B cell (primary cell): Measurements from ENCODE around the gene KRT72. TPM values are rescaled to one million over a fixed set of nuclear protein-coding genes. Genes with fewer than 3 reads are reported as not detected.

Source experiments
- ATAC-seq: fragments of 200-7000 bp; cut with Tn5 transposase; one replicate; pipeline ENCODE4 v1.10.0; 2021; ENCODE audit warnings: low read depth, mild to moderate bottlenecking, moderate number of reproducible peaks, moderate library complexity
- CTCF ChIA-PET: fragments of 350-600 bp; sonication (Branson Sonifier 250); formaldehyde crosslinking; loops from one replicate; lab custom pipeline; 2021; ENCODE audit warnings: antibody characterized with exemption, inconsistent platforms; lab: Charles Lee
- POLR2A ChIA-PET: fragments of 350-600 bp; sonication (Branson Sonifier 250); formaldehyde crosslinking; loops from one replicate; lab custom pipeline; 2021; ENCODE audit warnings: antibody characterized with exemption; lab: Charles Lee
- DNase-seq: peaks from one replicate; pipeline ENCODE4 v3.0.0; 2013
- H2AFZ ChIP-seq: 2 replicates; pipeline ENCODE4 v1.6.1; 2012; ENCODE audit warnings: mild to moderate bottlenecking, low read depth, low read length; ENCODE audit not compliant: insufficient read depth, poor library complexity, severe bottlenecking
- H3K27ac ChIP-seq, 2 donors: 1 replicate in 1 of 2; 2 replicates in 1 of 2; pipeline ENCODE4 v1.5.1; 2012 to 2013; ENCODE audit warnings: low read length in 2 of 2, mild to moderate bottlenecking in 2 of 2, moderate library complexity in 1 of 2
- H3K27me3 ChIP-seq, 4 experiments: fragments of 200-600 bp in 1 of 4; sonication (generic) in 1 of 4; replicated peaks in 1 of 4; 1 replicate in 2 of 4; 2 replicates in 2 of 4; pipeline versions ENCODE4 v1.6.1 to v1.7.0; 2013 to 2016; ENCODE audit warnings: low read length in 3 of 4, mild to moderate bottlenecking in 2 of 4, mixed read lengths in 1 of 4, moderate library complexity in 1 of 4; ENCODE audit not compliant: insufficient read depth in 4 of 4, control insufficient read depth in 3 of 4; ENCODE audit errors: control extremely low read depth in 1 of 4
- H3K36me3 ChIP-seq, 2 experiments: replicated peaks in 1 of 2; 1 replicate in 1 of 2; 2 replicates in 1 of 2; pipeline versions ENCODE4 v1.6.1 to v1.7.1; 2013; ENCODE audit warnings: low read length in 1 of 2; ENCODE audit not compliant: insufficient read depth in 2 of 2, control insufficient read depth in 1 of 2; ENCODE audit errors: control extremely low read depth in 1 of 2, extremely low read depth in 1 of 2
- H3K4me1 ChIP-seq, 2 donors: fragments of 200-600 bp in 1 of 2; sonication (generic) in 1 of 2; 1 replicate in 1 of 2; 2 replicates in 1 of 2; pipeline versions ENCODE4 v1.5.1 to v1.6.1; 2013 to 2017; ENCODE audit warnings: low read length in 2 of 2; ENCODE audit not compliant: control insufficient read depth in 2 of 2, insufficient read depth in 2 of 2
- H3K4me2 ChIP-seq: replicated peaks from 2 replicates; pipeline ENCODE3; 2012; ENCODE audit warnings: mild to moderate bottlenecking, low read depth, low read length; ENCODE audit not compliant: poor library complexity, severe bottlenecking
- H3K4me3 ChIP-seq, 5 experiments: fragments of 200-600 bp in 1 of 5; sonication (generic) in 1 of 5; 1 replicate in 3 of 5; 2 replicates in 2 of 5; pipeline versions ENCODE4 v1.5.1 to v1.7.0; 2011 to 2016; ENCODE audit warnings: low read length in 4 of 5, mild to moderate bottlenecking in 4 of 5, low read depth in 2 of 5, control low read depth in 1 of 5, moderate library complexity in 1 of 5; ENCODE audit not compliant: insufficient read depth in 1 of 5; ENCODE audit errors: control extremely low read depth in 1 of 5, extremely low read depth in 1 of 5
- H3K79me2 ChIP-seq: fragments of 200-600 bp; sonication (generic); one replicate; pipeline ENCODE4 v1.6.0; 2016; ENCODE audit warnings: low read length; ENCODE audit not compliant: control insufficient read depth, insufficient read depth
- H3K9ac ChIP-seq: fragments of 200-600 bp; sonication (generic); 2 replicates; pipeline ENCODE4 v1.6.1; 2017; ENCODE audit warnings: mild to moderate bottlenecking, low read length, moderate library complexity
- H3K9me3 ChIP-seq, 3 donors: one replicate each; pipeline versions ENCODE4 v1.6.1 to v1.7.1; 2013; ENCODE audit warnings: low read length in 2 of 3; ENCODE audit not compliant: control insufficient read depth in 2 of 3, insufficient read depth in 1 of 3; ENCODE audit errors: control extremely low read depth in 1 of 3
- H4K20me1 ChIP-seq: 2 replicates; pipeline ENCODE4 v1.6.0; 2012; ENCODE audit warnings: mild to moderate bottlenecking, low read length; ENCODE audit not compliant: insufficient read depth, control insufficient read depth, poor library complexity, severe bottlenecking
- H3K27ac Mint-ChIP-seq: one replicate; pipeline ENCODE4 v1.8.0; 2021; ENCODE audit warnings: mixed read lengths
- H3K27me3 Mint-ChIP-seq: one replicate; pipeline ENCODE4 v1.8.0; 2021; ENCODE audit warnings: mixed read lengths
- H3K4me1 Mint-ChIP-seq: one replicate; pipeline ENCODE4 v1.8.0; 2021; ENCODE audit warnings: mixed read lengths
- H3K4me3 Mint-ChIP-seq: one replicate; pipeline ENCODE4 v1.8.0; 2021; ENCODE audit warnings: mixed read lengths
- H3K9me3 Mint-ChIP-seq: one replicate; pipeline ENCODE4 v1.8.0; 2022; ENCODE audit warnings: mixed read lengths; ENCODE audit not compliant: insufficient read depth
- CTCF ChIP-seq: fragments of 200-600 bp; IDR thresholded peaks from one replicate; pipeline ENCODE4 v1.8.0; 2022; ENCODE audit warnings: antibody characterized with exemption, mild to moderate bottlenecking
- EZH2 ChIP-seq: IDR thresholded peaks from 2 replicates; pipeline ENCODE4 v1.6.1; 2012; ENCODE audit warnings: borderline replicate concordance, low read depth, mild to moderate bottlenecking, moderate library complexity, low read length; ENCODE audit not compliant: insufficient read depth, poor library complexity, severe bottlenecking
- WGBS: methylation state at CpG from one replicate; pipeline ENCODE4 v1.1.5; 2013; ENCODE audit warnings: missing lambda C conversion rate; ENCODE audit not compliant: insufficient coverage; 5-methylcytosine and 5-hydroxymethylcytosine counted together
- intact Hi-C: fragments of 100-400 bp; cut with micrococcal nuclease; formaldehyde crosslinking; loops from one replicate; pipeline ENCODE4 v1.10.0; 2022
- polyA plus RNA-seq: library from polyadenylated mRNA; depleted of rRNA; stranded (reverse); fragments of >200 nt; gene quantifications from 2 replicates; pipeline ENCODE4 v1.2.3, GENCODE V29; 2012
- total RNA-seq, 2 donors: library from RNA; stranded (reverse); fragments of 120-200 nt in 1 of 2; gene quantifications; 1 replicate in 1 of 2; 2 replicates in 1 of 2; pipeline versions ENCODE4 v1.2.3 to v1.2.4, GENCODE V29; 2013 to 2022

Gene KRT72
- total and polyA plus RNA-seq, 2 donors (not counting 1 experiment from before 2014, with no cell fraction given): 0.04 TPM; not detected in 1

GRCh38 chr12:52591521-52591920 is 9.7 kb downstream of the KRT72 start:
- no peaks in the 10 kb centered on the region for H3K4me1 Mint-ChIP-seq
- 86% methylated on average over 4 of the region's 11 CpGs for WGBS
- H3K27me3 ChIP-seq: peaks cover 0 to 2% (median 0%) of the 10 kb centered on the region in 4 experiments

GRCh38 chr12:52590021-52590420 is 11.2 kb downstream of the KRT72 start:
- no peak overlapping the region for H3K4me3 Mint-ChIP-seq
- H3K27me3 ChIP-seq: peaks cover 0 to 2% (median 0%) of the 10 kb centered on the region in 4 experiments
- no peaks in the 10 kb centered on the region for H3K9me3 ChIP-seq
- H3K27me3 Mint-ChIP-seq: peaks cover 23% of the 10 kb centered on the region
- no peak for ATAC-seq
- no peak for DNase-seq
- intact Hi-C loops: no loop called here
- no peaks in the 10 kb centered on the region for H3K4me1 ChIP-seq
- no peaks in the 10 kb centered on the region for H3K4me1 Mint-ChIP-seq
- TF ChIP-seq EZH2 (no peak), CTCF (no peak)
- no peak overlapping the region for H3K27ac Mint-ChIP-seq
- no peaks in the 10 kb centered on the region for H3K79me2 ChIP-seq
- H3K27ac ChIP-seq: no peak overlapping the region
- POLR2A ChIA-PET: interaction anchor here (0.6 kb wide), 1 partner anchor 18 kb away, joined by 3 read pairs; no protein-coding TSS in a partner anchor
- no peak overlapping the region for H3K9ac ChIP-seq
- no peaks in the 10 kb centered on the region for H4K20me1 ChIP-seq
- H3K36me3 ChIP-seq: no peaks in the 10 kb centered on the region
- 100% methylated on average over 3 of the region's 6 CpGs for WGBS
- H3K9me3 Mint-ChIP-seq: no peaks in the 10 kb centered on the region
- no peak overlapping the region for H3K4me2 ChIP-seq
- no peak overlapping the region for H2AFZ ChIP-seq
- CTCF ChIA-PET: no interaction called here
- no peak overlapping the region for H3K4me3 ChIP-seq

More at GRCh38 chr12:52591521-52591920, 9.7 kb downstream of the KRT72 start:
- Mint-ChIP-seq H3K4me3 (no peak overlapping the region), H3K27ac (no peak overlapping the region), H3K9me3 (no peaks in the 10 kb centered on the region), H3K27me3 (peaks cover 28% of the 10 kb centered on the region)
- ATAC-seq (no peak), DNase-seq (no peak)
- Histone ChIP-seq H3K79me2 (no peaks in the 10 kb centered on the region), H3K9me3 (no peaks in the 10 kb centered on the region), H3K36me3 (no peaks in the 10 kb centered on the region), H3K4me3 (no peak overlapping the region), H3K27ac (no peak overlapping the region), H3K9ac (no peak overlapping the region), H3K4me1 (no peaks in the 10 kb centered on the region), H4K20me1 (no peaks in the 10 kb centered on the region), H2AFZ (no peak overlapping the region), H3K4me2 (no peak overlapping the region)
- no peak for TF ChIP-seq EZH2
- no peak for TF ChIP-seq CTCF
- intact Hi-C loops: no loop called here
- POLR2A ChIA-PET: no interaction called here
- CTCF ChIA-PET: no interaction called here
